Kidney glomerular epithelial cell (primary cell): ENCODE data around the gene EHD4.

Experiments
- DNase-seq: peaks from one replicate; lab custom pipeline; 2025; lab: John Stamatoyannopoulos, UW

EHD4 gene

DNA sequence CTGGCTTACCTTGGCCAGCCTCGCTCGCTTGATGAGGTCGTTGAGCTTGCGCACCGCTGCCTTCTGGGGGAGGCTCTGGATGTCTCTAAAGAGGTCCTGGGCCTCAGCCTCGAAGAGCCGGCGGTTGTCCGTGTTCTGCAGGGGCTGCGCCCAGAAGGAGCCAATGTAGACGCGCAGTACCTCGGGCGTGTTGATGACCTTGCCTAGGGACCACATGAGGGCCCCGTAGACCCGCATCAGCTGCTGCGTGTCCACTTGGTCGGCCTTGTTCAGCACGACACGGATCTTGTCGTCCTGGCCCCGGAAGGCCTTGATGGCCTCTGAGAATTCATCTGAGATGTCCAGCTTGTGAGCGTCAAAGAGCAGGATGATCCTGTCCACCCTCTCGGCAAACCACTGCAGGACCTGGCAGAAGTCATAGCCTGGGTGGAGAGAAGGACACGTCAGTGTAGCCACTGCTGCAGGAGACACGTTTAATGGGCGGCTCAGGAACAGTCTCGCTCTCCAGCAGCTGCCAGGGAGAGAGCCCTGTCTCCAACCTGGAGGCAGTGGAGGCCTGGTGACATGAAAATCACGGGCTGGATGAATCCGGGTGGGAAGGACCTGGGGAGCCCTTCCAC lies 53.0 kb downstream of the EHD4 start:
- no peak for DNase-seq

DNA sequence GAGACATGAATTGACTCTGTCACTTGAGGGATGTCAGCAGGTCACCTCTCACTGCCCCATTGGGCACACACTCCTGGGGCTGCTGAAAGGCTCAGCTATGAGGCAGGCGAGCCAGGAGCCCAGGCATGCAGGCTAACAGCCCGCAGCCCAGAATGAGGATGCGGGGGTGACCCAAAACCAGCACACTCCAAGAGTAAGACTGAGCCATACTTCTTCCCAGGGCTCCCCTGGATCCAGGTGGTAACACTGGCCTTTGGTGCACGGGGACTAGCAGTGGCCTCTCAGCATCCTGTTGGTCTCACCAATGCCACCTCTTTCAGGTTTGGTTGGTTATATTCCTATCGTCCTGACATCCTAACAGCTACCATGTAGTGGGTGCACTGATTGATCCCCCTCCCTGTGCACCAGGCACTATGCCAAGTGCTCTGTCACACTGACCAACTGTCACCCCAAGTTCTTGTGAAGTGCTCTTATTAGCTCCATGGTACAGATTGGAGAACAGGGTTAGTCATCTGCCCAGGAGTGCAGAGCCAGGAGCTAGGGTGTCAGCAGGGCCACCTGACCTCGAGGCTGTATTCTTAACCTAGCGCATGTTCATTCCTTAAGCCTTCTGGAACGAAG lies 53.7 kb downstream of the EHD4 start:
- no peak for DNase-seq

DNA sequence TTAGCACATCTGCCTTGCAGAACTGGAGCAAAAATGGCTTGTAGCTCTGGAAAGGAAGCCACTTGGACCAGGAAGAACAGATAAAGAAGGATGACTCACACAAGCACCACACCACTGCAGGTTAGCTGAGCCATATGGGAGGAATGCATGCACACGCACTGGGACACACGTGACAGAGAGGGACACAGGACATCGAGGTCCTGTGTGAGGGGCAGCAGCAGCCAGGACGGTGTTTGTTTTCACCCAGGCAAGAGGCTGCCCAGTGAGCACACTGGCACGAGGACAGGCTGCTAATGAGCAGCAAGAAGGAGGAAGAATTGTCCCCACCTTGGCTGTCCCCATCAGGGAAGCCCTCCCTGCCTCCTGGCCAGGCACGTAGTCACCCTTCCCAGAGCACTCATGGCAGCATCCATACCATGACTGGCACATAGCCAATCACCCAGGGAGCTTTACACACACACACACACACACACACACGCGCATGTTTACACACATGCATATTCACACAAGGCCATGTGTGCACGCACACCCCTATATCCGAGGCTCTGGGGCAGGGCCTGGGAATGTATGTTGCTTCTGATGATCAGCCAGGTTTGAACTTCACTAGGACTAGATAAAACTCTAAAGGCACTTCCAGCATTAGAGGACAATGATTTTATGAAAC lies 54.5 kb downstream of the EHD4 start:
- peak; percentile 34 for DNase-seq

DNA sequence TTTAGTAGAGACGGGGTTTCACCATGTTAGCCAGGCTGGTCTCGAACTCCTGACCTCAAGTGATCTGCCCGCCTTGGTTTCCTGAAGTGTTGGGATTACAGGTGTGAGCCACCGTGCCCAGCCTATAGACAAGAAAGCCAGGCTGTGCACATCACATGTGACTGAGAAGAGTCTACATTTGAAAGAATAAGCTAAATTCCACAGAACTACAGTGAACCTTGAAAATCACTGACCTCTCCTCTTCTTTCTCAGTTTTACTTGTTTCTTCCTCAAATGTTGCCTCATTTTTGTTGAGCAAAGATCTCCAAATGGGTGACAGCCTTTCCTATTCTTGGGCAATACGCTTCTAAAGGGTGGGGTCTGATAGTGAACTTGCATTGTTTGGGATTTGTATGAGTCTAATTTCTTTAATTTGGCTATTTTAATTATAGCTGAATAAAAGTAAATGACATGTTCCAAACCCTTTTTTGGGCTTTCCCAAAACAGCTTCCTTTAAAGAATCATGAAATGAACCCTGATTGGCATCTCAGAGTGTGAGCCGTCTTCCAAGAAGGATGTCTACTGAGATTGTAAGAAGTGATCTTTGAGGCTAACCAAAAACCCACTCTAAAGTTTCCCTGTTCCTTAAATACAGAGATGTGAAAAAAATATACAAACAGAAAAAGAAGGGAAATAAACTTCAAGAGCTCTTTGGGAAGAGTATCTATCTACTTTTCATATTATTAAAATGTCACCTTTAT lies 56.9 kb downstream of the EHD4 start:
- no peak for DNase-seq

DNA sequence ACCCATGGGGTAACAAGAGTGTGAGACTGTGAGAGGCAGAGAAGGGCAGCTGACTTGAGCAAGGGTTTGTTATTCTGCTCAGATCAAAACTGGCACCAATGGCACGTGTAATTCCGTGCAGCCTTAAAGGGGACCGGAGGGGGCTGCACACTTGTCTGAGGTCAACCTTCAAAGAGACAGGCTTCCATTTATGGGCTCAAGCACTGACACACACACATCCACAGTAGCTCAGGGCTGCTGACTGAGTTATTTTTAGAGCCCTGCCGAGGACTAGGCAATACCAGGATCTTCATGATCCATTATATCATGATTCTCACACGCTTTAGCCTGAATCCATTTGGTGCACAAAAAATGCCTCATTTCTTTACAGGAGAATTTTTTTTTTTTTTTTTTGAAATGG lies 57.9 kb downstream of the EHD4 start:
- no peak for DNase-seq

DNA sequence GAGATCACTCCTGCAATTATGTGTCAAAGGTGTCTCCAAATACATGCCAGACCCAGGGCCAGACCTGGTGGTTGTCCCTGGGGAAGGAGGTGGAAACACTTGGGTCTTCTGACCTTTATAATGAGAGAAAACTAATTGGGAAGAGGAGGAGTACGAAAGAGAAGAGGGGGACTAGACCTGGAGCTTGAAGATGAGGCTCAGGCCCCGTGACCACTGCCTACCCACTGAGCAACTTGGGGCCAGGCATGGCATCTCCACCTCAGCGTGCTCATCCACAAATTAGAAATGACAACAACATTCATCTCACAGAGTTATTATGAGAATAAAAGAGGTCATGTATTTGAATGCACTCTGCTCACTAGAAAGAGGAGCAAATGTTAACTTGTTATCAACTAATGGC lies 59.1 kb downstream of the EHD4 start:
- DNase-seq = no peak

DNA sequence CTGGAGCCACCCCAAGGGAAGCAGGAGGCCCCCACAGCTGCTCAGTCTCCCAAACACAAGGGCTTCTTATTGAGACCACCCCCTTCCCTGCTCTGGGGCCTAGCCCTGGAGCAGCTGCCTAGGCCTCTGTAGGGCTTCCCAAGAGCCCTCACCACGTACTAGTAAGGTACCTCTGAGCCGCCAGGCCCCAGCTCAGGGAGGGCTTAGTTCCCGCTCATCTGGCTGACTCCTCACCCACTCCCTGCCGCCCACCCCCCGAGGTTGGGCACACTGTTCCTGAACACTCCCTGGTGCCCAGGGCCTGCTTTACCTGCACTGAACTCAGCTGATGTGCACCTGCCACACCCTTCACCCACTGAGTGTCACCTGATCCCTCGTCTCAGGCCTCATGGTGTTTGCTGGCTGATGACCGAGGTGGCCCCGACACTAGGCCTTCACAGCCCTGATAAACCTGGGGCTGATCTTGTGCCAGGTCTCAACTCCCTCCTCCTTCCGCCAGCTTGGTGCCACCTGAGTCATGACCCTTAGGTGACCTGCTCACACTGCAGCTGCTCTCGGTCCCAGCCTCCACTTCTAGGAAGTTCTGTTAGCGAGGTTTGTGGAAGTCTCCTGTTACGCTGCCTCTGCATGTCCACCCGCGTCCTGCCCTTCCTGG lies 60.5 kb downstream of the EHD4 start:
- DNase-seq = no peak

DNA sequence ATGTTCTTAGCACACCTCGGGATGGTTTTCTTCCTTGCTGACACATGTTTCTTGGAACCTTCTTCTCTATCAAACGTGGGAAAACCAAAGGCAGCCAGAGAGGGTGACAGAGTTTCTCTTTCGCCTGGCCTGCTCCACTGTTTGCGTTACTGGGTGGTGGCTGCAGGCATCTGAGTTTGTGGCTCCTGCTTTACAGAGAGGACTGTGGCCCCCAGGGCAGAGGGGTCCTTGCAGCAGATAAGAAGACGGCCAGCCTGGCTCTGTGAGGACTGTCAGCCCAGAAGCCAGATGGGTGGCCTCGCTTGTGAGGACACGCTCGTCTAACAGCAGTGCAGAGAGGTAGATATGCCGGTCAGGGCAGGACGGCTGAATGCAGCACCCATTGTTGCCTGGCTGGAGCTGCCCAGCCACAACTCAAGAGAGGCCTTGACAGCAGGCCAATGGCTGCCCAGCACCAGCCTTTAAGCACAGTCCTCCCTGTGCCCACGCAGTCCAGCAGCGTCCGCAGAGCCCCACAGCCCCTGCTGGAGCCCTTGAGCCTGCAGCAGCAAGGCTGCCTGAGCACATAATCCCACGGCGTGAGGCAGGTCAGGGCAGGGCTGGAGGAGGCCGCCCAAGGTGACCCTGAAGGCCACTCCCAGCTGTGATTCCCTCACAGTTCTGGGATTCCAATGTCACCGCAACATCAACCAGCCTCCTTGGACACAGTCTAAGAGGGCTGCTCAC lies 63.5 kb downstream of the EHD4 start:
- DNase-seq = no peak

DNA sequence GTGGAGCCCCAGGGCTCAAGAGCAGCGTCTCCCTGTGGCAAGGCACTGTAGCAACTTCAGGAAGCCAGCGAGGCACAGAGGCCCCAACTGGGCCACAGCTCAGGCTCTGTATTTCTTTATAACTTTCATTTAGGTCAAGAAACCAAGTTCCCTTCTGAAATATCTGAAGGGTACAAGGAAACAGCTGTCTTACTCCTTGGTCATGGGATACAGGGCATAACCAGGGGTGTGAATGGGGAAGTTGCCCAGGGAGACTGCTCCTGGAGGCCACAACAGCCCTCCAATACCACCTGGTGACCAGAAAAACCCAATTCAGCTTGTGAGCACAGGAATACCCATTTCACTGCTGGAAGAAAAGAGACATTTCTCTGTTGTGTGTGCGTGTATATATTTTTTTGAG lies 65.2 kb downstream of the EHD4 start:
- DNase-seq = no peak

DNA sequence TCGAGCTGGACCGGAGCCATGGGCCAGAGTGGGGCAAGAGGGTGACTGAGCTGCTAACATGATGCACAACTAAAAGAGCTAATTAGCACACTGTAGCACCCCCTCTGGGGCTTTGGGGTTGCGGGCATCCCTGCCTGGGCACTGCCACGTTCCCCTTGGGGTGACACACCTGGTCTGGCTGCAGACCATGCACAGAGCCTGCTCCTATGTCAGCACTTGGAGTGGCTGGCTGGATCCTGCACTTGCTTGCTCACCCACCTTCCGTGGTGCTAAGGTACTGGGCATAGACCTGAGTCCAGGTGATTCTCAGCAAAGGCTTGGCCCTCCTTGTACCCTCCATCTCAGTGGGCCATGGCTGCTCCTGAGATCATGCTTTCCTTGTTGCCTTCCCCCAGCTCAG lies 65.7 kb downstream of the EHD4 start:
- DNase-seq = no peak

DNA sequence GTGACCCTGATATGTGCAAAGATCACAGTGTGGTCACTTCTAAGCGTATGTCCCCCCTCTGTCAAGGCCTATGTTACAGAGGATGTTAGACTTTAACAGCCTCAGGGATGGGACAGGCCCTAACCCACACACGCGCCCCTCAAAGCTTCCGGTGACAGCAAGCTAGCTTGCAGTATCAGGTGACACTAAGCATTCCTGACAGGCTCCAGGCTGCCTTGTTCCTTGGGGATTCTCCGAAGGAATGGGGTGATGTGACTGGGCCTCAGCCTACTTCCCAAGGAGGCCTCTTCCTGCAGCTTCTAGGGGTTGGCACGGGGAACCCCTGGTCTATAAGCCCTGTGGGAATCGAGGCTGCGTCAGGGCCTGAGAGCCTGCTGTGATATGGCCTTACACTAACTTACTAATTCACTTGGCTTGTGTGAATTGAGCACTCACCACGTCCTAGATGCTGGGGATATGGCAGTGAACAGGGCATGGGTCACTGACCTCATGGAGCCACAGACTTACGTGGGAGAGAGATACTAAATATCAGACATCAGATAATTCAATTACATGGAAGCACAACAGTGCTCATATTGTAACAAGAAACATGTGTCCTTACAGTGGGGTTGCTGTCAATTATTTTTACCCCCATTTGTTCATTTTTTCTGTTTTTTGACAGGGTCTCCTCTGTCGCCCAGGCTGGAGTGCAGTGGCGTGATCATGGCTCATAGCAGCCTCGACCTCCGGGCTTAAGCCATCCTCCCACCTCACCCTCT lies 67.1 kb downstream of the EHD4 start:
- no peak for DNase-seq

DNA sequence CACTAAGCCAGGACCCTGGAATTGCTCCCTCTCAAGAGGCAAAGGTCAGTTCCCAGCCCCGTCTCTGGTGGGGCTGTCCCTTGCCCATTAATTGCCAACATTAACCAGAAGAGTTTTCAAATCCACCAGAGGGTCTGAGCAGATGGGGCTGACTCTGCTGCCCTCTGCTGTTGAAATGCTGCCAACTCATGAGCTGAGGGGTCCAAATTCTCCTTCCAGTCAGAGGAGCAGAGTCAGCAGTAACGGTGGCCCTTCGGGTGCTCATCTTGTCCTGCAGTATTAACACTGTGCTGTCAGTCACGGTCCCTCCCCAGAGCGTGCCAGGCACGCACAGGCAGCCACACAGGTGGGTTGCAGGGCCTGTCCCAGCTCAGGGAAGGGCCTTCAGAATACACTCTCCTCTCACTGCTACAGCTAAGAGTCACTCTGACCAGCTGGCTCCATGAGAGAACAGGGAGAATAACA lies 67.8 kb downstream of the EHD4 start:
- DNase-seq = no peak

DNA sequence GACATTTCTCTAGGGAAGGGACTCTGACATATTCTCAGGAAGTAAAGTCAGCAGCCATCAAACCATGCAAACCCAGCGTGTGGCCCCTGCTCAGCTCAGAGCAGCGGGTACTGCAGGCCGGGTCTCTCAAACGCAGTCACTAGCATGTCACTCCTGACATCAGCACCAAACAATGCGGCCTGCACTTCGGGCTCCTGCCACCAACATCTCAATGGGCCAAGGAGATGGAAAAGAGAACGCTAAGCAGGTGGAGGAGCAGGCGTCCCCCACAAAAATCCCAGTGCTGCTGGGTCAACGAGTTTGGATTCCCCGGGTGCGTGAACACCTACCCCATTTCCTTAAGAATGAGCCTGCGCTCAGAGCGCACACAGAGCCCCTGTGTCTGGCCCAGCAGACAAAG lies 68.6 kb downstream of the EHD4 start:
- no peak for DNase-seq

DNA sequence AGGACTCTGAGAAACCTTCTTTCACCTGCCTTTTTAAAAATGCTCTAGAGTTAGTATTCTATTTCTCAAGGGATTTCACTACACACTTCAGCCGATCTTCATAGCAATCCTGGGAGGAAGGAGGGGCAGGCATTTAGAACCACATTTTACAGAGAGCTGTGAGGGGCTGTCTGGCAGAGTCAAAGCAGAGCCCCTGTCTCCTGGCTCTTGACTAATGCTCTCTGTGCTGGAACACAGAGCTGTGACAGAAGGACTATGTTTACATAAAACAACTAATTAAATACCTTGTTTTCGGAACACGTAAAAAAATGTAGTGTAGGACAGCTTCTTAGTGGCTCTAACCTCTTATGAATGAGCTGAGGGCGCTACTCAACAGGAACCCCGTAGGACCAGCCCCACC lies 70.9 kb downstream of the EHD4 start:
- DNase-seq = no peak

DNA sequence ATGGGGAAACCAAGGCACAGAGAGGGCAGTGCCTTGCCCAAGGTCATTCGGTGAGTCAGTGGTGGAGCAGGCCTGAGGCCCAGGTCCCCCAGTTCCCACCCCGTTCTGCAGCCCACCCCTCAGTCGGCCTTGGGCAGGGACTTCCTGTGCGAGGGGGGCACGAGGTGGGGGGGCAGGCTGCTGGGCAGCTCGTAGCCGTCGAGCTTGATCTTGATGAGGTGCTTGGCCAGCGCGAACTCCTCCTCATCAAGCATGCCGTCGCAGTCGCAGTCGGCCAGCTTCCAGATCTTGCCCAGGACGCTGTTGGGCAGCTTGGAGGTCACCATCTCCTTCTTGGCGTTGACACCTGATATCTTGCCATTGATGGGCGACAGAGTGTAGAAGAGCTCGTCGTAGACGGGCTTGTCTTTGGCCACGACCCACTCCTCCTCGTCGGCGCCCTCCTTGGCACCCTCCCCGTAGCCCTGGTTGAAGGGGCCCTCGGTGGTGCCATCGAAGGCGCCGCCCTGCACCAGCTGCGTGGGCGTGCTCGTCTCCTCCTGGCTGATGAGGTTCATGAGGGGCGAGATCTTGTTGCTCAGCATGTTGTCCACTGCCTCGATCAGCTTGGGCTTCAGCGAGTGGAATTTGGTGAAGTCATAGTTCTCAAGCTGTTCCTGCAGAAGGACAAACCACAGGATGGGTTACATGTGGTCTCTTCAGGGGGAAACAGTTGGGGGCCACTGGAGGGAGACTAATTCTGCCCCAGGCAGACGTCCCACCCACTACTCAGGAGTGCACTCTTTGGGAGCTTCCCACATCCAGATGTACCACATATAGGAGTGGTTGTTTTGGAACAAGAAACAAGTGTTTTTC lies 71.6 kb downstream of the EHD4 start:
- no peak for DNase-seq

DNA sequence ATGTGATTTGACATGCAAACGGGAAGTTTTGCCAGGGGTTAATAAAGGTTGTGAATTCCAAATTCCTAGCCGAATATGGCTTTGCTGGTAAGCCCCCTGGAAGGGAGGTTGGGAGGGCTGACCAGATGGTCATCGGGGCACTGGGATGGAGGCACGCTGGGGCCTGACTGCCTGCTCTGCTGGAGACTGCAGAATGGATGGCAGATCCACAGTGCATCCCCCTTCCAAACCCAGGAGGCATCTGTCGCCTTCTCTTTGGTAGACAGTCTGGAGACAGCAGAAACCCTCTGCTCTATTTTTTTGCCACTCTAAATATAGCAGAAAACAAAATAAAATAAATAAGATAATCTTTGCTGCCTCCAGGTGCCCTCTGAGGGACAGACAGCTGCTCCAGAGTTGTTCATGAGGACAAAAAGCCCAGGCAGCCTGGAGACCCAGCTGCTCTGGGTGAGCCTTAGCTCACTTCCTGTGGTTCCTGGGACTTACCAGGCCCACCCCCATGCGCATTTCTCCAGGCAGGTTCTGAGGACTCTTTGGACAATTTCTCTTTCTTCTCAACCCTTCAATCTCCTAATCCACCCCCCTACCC lies 72.4 kb downstream of the EHD4 start:
- no peak for DNase-seq

DNA sequence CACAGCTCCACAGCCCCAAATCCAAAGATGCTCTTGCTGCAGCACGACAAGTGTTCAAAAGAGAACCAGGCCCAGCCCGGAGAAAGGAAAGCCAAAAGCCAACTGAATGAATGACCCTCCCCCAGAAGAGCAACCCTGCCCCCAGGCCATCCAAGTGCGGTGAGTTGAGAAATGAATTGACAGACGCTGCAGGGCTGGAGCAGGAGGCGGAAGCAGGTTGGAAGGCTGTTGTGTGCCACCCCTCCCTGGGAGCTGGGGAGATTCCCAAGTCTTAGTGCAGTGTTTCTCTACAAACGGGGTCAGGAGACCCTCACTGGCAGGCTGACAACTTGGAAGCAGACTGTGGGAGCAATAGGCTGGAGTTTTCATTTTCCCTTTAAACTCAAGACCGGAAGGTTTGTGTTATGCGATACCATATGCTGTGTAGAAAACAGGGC lies 75.0 kb downstream of the EHD4 start:
- no peak for DNase-seq

DNA sequence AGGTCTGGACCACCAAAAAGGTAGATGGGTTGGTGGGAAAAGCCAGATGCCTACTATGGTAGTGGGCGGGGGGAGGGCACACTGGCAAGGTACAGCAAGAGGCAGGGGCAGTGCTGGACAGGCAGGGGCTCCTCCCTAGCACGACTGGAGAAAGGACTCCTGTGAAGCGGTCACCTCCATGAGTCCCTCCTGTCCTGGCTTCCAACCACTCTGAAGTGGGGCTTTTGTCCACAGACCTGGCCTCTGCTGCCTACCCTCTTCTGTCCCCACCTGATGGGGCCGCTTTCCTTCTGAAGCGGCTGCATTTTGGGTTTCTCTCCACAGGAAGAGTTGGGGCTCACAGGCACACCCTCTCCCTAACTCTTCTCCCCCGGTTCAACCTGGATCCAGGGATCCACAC lies 75.8 kb downstream of the EHD4 start:
- no peak for DNase-seq

DNA sequence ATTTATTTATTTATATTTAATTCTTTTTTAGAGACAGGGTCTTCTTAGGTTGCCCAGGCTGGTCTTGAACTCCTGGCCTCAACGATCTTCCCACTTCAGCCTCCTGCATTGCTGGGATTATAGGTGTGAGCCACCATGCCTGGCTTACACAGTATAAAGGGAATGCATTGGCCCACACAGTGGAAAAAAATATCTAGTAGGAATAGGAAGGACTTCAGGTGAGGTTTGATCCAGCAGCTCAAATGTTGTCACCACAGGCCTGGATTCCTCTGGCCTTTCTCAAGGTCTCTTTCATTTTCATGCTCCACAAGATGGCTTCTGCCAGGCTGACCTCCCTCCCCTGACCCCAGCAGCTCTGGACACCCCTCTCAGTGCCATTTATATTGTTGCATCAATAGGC lies 76.4 kb downstream of the EHD4 start:
- no peak for DNase-seq

DNA sequence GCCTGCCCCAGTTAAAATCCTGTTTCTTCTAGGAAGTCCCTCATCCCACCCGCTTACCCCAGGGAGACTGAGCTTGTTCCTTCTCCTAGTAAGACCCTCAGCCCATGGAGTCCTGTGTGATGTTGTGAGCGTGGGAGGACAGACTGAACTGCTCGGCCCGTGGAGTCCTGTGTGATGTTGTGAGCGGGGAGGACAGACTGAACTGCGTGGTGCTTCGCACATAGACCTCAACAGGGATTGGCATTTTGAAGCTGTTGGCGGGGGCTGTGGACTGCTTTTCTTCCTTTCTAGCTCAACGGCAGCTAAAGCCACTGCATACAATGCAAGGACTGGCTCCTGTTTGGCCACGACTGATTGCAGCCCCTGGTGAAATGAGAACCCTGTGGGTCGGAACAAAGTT lies 76.9 kb downstream of the EHD4 start:
- no peak for DNase-seq
